Kidney (tissue), 14 donors: ENCODE data around the gene PNPLA7. TPM values are rescaled to one million over a fixed set of nuclear protein-coding genes. Genes with fewer than 3 reads are reported as not detected.

Source experiments
- DNase-seq, 5 donors: peaks; one replicate each; pipeline ENCODE4 v3.0.0-alpha.2; 2013 to 2020
- FAIRE-seq: peaks from 2 replicates; lab custom pipeline; 2012; peaks lifted over from hg19 to GRCh38; lab: Jason Lieb, UNC
- H3K27ac ChIP-seq, 2 donors: one replicate each; pipeline ENCODE4 v1.7.0; 2013; ENCODE audit warnings: low read depth in 2 of 2, low read length in 2 of 2, inconsistent platforms in 1 of 2
- H3K27me3 ChIP-seq: one replicate; pipeline ENCODE4 v1.7.1; 2013; ENCODE audit warnings: low read length, inconsistent platforms; ENCODE audit not compliant: control insufficient read depth, insufficient read depth
- H3K36me3 ChIP-seq, 3 donors: one replicate each; pipeline versions ENCODE4 v1.7.0 to v1.7.1; 2013; ENCODE audit warnings: low read length in 3 of 3, control low read depth in 1 of 3, inconsistent platforms in 1 of 3; ENCODE audit not compliant: insufficient read depth in 3 of 3, control insufficient read depth in 2 of 3
- H3K4me1 ChIP-seq, 3 donors: one replicate each; pipeline versions ENCODE4 v1.7.0 to v1.7.1; 2013; ENCODE audit warnings: low read length in 3 of 3, inconsistent platforms in 1 of 3, low read depth in 1 of 3; ENCODE audit not compliant: control insufficient read depth in 2 of 3, insufficient read depth in 2 of 3
- H3K4me3 ChIP-seq, 3 donors: one replicate each; pipeline versions ENCODE4 v1.7.0 to v1.8.1; 2013; ENCODE audit warnings: low read length in 3 of 3, control low read depth in 1 of 3, inconsistent platforms in 1 of 3
- H3K9ac ChIP-seq, 3 donors: one replicate each; pipeline versions ENCODE4 v1.7.0 to v1.7.1; 2013; ENCODE audit warnings: low read length in 3 of 3, control low read depth in 1 of 3, inconsistent platforms in 1 of 3
- H3K9me3 ChIP-seq, 3 donors: one replicate each; pipeline versions ENCODE4 v1.7.0 to v1.7.1; 2013; ENCODE audit warnings: low read length in 3 of 3, control low read depth in 1 of 3, inconsistent platforms in 1 of 3; ENCODE audit not compliant: control insufficient read depth in 2 of 3, insufficient read depth in 1 of 3
- intact Hi-C: fragments of 100-400 bp; cut with DNase I; formaldehyde crosslinking; loops from one replicate; pipeline ENCODE4 v1.11.1; 2022
- polyA plus RNA-seq: library from polyadenylated mRNA; stranded (reverse); fragments of 350-450 nt; fragmentation: Illumina TruSeq; extraction: RNeasy Lipid Tissue Mini Kit (QIAGEN cat#74804); gene quantifications from one replicate; pipeline ENCODE4 v1.2.3, GENCODE V29; 2014; ENCODE audit warnings: low read depth, low replicate concordance; ENCODE audit not compliant: insufficient read depth
- total RNA-seq: library from RNA; stranded (reverse); fragmentation: NEBNext Ultra II Directional; extraction: Animal tissue kit (Norgen Biotek cat#: 25700); gene quantifications from one replicate; pipeline ENCODE4 v1.2.1, GENCODE V29; 2021
- TF ChIP-seq, protein P1 (sequence below): IDR thresholded peaks from 3 replicates; pipeline ENCODE4 v1.5.1; 2012; ENCODE audit warnings: mild to moderate bottlenecking, moderate library complexity, borderline replicate concordance; ENCODE audit not compliant: insufficient read depth; ENCODE audit errors: extremely low read depth
- donor health status: control.
- donor health status: control.
- donor health status: control.
- donor health status: control.
- donor health status: control.
- donor health status: DM: yes; HTN: yes; CAD: no.
- donor health status: Normal renal cell carcinoma (clear cell type).

Gene PNPLA7
- total and polyA plus RNA-seq, 2 donors from 2014 or later: 2.1 to 9.6 TPM

DNA sequence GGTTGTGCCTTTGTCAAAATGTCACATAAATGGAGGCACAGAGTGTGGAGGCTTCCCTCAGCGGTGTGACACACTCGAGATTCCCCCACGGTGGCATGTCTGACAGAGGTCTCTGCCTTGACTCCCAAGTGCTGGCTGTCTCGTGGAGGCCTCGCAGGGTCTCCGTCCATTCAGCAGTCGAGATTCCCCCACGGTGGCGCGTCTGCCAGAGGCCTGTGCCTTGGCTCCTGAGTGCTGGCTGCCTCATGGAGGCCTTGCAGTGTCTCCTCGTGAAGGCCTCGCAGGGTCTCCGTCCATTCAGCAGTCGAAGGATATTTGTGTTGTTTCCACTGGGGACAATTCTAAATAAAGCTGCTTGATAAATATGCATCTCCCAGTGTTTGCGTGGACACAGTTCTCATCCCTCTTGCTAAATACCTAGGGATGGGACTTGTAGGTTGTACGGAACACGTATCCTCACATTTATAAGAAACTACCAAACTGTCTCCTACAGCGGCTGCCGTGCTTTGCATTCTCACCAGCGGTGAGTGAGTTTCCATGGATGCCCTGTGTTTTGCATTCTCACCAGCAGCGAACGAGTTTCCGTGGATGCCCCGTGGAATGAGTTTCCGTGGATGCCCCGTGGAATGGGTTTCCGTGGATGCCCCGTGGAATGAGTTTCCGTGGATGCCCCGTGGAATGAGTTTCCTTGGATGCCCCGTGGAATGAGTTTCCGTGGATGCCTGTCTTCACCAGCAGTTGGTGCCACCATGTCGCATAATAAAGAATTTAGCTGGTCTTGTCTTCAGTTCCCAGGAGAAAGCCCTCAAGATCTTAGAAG lies 25.8 kb downstream of the PNPLA7 start:
- no peak overlapping the region for H3K4me3 ChIP-seq
- intact Hi-C loops: loop anchor here (10.0 kb wide), 1 partner anchor 230 kb away; no protein-coding TSS in a partner anchor
- no peaks in the 10 kb centered on the region for H3K27me3 ChIP-seq
- no peak for FAIRE-seq
- peak in 1 of 5 donors; percentile 50 for DNase-seq
- peaks cover 0 to 4% (median 0%) of the 10 kb centered on the region in 3 donors for H3K4me1 ChIP-seq
- TF ChIP-seq, protein P1, sequence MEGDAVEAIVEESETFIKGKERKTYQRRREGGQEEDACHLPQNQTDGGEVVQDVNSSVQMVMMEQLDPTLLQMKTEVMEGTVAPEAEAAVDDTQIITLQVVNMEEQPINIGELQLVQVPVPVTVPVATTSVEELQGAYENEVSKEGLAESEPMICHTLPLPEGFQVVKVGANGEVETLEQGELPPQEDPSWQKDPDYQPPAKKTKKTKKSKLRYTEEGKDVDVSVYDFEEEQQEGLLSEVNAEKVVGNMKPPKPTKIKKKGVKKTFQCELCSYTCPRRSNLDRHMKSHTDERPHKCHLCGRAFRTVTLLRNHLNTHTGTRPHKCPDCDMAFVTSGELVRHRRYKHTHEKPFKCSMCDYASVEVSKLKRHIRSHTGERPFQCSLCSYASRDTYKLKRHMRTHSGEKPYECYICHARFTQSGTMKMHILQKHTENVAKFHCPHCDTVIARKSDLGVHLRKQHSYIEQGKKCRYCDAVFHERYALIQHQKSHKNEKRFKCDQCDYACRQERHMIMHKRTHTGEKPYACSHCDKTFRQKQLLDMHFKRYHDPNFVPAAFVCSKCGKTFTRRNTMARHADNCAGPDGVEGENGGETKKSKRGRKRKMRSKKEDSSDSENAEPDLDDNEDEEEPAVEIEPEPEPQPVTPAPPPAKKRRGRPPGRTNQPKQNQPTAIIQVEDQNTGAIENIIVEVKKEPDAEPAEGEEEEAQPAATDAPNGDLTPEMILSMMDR: no peak
- no peak overlapping the region for H3K9ac ChIP-seq
- H3K27ac ChIP-seq: no peak overlapping the region
- no peaks in the 10 kb centered on the region for H3K36me3 ChIP-seq
- H3K9me3 ChIP-seq: no peaks in the 10 kb centered on the region

DNA sequence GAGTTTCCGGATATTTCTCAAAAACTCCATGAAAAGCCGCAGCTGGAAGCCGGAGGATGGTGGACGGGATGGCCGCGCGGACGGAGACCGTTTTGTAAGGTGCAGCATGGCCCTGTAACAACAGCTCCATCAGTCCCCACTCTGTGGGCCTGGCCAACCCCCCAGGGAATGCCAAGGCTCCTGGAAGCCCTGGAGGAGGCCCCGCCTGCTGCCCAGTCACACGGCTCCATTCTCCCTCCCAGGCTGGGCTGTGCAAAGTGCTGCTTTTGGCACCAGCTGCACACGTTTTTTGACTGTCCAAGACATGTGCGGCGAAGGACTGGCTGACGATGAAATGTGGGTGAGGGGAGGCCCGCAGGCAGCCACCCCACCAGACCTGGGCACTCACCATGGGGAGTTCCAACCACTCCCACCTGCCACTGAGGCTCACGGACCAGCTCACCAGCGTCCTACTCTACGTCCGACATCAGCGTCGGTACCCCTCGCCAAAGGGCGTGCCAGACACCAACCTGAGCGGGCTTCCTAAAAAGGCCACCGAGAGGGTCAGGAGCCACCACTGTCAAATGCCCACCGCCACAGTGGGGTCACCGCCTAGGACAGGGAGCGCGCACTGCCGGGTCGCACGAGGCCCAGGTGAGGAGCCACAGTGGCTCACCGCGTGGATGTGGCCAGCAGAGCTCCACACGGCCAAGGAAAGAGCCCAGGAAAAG lies 27.3 kb downstream of the PNPLA7 start:
- intact Hi-C loops: loop anchor here (10.0 kb wide), 1 partner anchor 228 kb away; no protein-coding TSS in a partner anchor
- no peak for FAIRE-seq
- Histone ChIP-seq H3K9me3 (no peaks in the 10 kb centered on the region), H3K27ac (no peak overlapping the region), H3K9ac (no peak overlapping the region), H3K27me3 (no peaks in the 10 kb centered on the region), H3K36me3 (no peaks in the 10 kb centered on the region), H3K4me3 (no peak overlapping the region), H3K4me1 (peaks cover 0 to 4% (median 0%) of the 10 kb centered on the region in 3 donors)
- TF ChIP-seq, protein P1: no peak
- peak in 1 of 5 donors; percentile 64 for DNase-seq

DNA sequence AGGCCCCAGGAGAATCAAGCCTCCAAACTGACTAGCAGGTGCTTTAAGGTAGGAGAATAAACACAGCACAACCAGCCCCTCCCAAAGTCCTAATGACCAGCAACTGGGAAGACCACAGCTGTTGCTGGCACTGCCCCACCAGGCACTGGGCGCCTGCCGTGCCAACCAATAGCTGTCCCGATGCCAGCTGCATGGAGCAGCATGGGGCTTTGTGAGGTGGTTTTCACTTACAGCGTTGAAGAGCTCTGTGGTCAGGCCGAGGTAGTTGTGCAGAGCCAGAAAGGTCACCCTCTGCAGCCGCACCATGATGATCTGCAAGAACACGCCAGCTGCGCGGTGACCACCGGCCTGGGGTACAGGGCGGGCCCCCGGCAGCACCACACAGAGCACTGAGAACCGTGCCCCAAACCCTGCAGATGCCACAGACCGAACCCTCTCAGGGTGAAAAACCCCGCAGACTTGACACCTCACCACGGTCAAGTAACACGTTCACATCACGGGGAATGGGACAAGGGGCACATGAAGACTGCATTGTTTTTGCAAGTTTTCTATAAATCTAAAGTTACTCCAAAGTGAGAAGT lies 28.7 kb downstream of the PNPLA7 start:
- no peaks in the 10 kb centered on the region for H3K9me3 ChIP-seq
- DNase-seq (no peak), FAIRE-seq (no peak)
- no peaks in the 10 kb centered on the region for H3K27me3 ChIP-seq
- H3K4me1 ChIP-seq: peaks cover 0 to 4% (median 0%) of the 10 kb centered on the region in 3 donors
- no peak overlapping the region for H3K9ac ChIP-seq
- H3K36me3 ChIP-seq: no peaks in the 10 kb centered on the region
- TF ChIP-seq, protein P1: no peak
- intact Hi-C loops: loop anchor here (10.0 kb wide), 1 partner anchor 227 kb away; no protein-coding TSS in a partner anchor
- H3K27ac ChIP-seq: no peak overlapping the region
- H3K4me3 ChIP-seq: no peak overlapping the region
